Pancreas (tissue), 10 donors: ENCODE results near the gene RMRP. TPM values are rescaled to one million over a fixed set of nuclear protein-coding genes. Genes with fewer than 3 reads are reported as not detected.
A peak's percentile ranks its signal among the peaks of the same experiment; 100 is the strongest.

Experiments used
- ATAC-seq, 4 donors: fragments of 200-7000 bp; cut with Tn5 transposase; one replicate each; pipeline versions ENCODE4 v1.8.0 to v1.9.1; 2020; ENCODE audit warnings: mild to moderate bottlenecking in 4 of 4, moderate library complexity in 4 of 4
- DNase-seq, 6 donors: peaks; one replicate each; pipeline ENCODE4 v3.0.0-alpha.2; 2020
- FAIRE-seq: peaks from 2 replicates; lab custom pipeline; 2012; peaks lifted over from hg19 to GRCh38; lab: Jason Lieb, UNC
- H3K27ac ChIP-seq, 4 donors: fragments of 200-600 bp; sonication (generic); 1 replicate in 3 of 4; 2 replicates in 1 of 4; pipeline versions ENCODE4 v1.5.0 to v1.8.0; 2020
- H3K27me3 ChIP-seq, 4 donors: fragments of 200-600 bp; one replicate each; pipeline ENCODE4 v1.8.0; 2021
- H3K36me3 ChIP-seq, 3 donors: fragments of 200-600 bp; sonication (generic) in 1 of 3; one replicate each; pipeline versions ENCODE4 v1.5.0 to v1.8.0; 2020 to 2021
- H3K4me1 ChIP-seq, 3 donors: fragments of 200-600 bp; one replicate each; pipeline ENCODE4 v1.8.0; 2021
- H3K4me3 ChIP-seq, 4 donors: fragments of 200-600 bp; sonication (generic) in 2 of 4; one replicate each; pipeline versions ENCODE4 v1.5.0 to v1.8.0; 2020 to 2021
- H3K9me3 ChIP-seq, 4 donors: fragments of 200-600 bp; one replicate each; pipeline ENCODE4 v1.8.0; 2021
- WGBS, 2 donors: extraction: QIAGEN DNeasy Blood & Tissue Kit; methylation state at CpG; one replicate each; pipeline ENCODE4 v1.1.7; 2013; 5-methylcytosine and 5-hydroxymethylcytosine counted together
- intact Hi-C, 3 donors: fragments of 100-400 bp; cut with DNase I; formaldehyde crosslinking; loops; one replicate each; pipeline versions ENCODE4 v1.11.1 to v1.14.2; 2022
- polyA plus RNA-seq, 2 donors: library from polyadenylated mRNA; stranded (reverse); fragments of 200-250 nt; gene quantifications; one replicate each; pipeline ENCODE4 v1.2.3, GENCODE V29; 2013
- total RNA-seq, 6 donors: library from RNA; stranded (reverse); fragmentation: NEBNext Ultra II Directional in 4 of 6; extraction: Animal tissue kit (Norgen Biotek cat#: 25700) in 4 of 6; gene quantifications; one replicate each; pipeline versions ENCODE4 v1.2.1 to v1.2.4, GENCODE V29; 2021 to 2023
- TF ChIP-seq, protein P1 (sequence below), 4 donors: fragments of 200-600 bp; sonication (generic) in 3 of 4; IDR thresholded peaks; one replicate each; pipeline versions ENCODE4 v1.5.0 to v1.8.0; 2021; ENCODE audit warnings: antibody characterized with exemption in 4 of 4
- donor health status: healthy with polysubstance abuse.
- donor health status: DM: no; HTN: no; CAD: no; lungs with moderate emphysema.
- donor health status: DM: no; HTN: no; CAD: no.
- donor health status: control.
- donor health status: control.
- donor health status: Bipolar disorder and iron deficiency.
- donor health status: DM: yes; HTN: yes; CAD: no.
- donor health status: DM: no; HTN: no; CAD: no.
- donor health status: DM: no; HTN: no; CAD: no.
- donor health status: DM: yes; HTN: yes; CAD: no.

Gene RMRP
- total and polyA plus RNA-seq, 8 donors: 80.5 to 15,171 (median 9,544) TPM

DNA sequence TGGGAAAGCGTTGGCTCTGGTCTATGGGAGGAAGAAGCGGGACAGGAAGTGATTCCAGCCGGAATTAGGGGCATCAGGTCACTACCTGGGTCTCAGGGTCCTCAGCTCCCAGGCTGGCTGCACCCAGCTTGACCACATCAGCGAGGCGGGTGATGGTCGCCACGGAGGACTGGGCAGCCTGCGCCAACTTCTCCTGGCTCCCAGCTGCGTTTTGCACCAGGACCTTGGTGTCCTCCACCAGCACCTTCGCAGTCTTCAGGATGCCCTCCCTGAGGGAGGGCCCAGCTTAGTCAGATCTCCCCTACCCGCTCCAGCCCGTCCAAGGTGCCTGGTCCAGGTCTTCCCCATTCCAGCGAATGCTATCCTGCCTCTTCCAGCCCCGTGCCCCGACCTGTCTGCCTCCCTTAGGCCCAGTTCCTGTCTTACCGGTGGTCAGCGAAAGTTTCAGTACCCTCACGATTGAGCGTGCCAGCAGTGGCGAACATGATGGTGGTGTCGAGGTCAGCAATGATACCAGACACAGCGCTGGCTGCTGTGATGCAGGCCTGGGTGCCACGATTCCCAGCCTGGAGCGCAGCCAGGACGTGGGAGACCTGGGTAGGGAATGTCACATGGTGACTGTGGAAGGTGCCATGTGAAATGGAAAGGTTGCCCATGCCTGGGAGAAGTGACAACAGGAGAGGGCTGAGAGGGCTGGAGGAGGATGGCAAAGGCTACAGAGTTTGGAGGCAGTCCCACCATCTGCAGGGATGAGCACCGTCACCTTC, 46.3 kb upstream of the RMRP start:
- TF ChIP-seq, protein P1, sequence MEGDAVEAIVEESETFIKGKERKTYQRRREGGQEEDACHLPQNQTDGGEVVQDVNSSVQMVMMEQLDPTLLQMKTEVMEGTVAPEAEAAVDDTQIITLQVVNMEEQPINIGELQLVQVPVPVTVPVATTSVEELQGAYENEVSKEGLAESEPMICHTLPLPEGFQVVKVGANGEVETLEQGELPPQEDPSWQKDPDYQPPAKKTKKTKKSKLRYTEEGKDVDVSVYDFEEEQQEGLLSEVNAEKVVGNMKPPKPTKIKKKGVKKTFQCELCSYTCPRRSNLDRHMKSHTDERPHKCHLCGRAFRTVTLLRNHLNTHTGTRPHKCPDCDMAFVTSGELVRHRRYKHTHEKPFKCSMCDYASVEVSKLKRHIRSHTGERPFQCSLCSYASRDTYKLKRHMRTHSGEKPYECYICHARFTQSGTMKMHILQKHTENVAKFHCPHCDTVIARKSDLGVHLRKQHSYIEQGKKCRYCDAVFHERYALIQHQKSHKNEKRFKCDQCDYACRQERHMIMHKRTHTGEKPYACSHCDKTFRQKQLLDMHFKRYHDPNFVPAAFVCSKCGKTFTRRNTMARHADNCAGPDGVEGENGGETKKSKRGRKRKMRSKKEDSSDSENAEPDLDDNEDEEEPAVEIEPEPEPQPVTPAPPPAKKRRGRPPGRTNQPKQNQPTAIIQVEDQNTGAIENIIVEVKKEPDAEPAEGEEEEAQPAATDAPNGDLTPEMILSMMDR (IDR thresholded peaks at IDR 0.05): no peak
- no peaks in the 10 kb centered on the region for H3K27me3 ChIP-seq
- H3K27ac ChIP-seq: no peak overlapping the region
- 95 to 96% methylated on average over 26 of the region's 26 CpGs for WGBS, 2 donors
- H3K9me3 ChIP-seq: no peaks in the 10 kb centered on the region
- H3K4me1 ChIP-seq: no peaks in the 10 kb centered on the region
- DNase-seq (no peak), ATAC-seq (no peak), FAIRE-seq (no peak)
- H3K4me3 ChIP-seq: no peak overlapping the region
- intact Hi-C loops: loop anchor here in 1 of 3 donors (10.0 kb wide), 1 partner anchor 59 kb away; no protein-coding TSS in a partner anchor
- H3K36me3 ChIP-seq: peaks cover 10 to 100% (median 76%) of the 10 kb centered on the region in 3 donors

DNA sequence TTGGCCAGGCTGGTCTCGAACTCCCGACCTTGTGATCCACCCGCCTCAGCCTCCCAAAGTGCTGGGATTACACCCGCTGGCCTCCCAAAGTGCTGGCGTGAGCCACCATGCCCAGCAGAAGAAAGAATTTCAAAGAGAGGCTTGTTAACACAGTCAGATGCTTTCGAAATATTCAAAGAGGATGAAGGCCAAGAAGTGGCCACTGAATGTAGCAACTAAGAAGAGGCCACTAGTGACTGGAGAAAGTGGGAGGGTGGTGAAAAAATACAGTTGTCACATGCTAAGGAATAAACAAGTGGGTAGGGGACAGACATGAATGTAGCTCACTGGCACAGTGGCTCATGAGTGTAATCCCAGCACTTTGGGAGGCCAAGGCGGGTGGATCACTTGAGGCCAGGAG, 44.9 kb upstream of the RMRP start:
- TF ChIP-seq, protein P1 (IDR thresholded peaks at IDR 0.05): no peak
- Histone ChIP-seq H3K9me3 (no peaks in the 10 kb centered on the region), H3K4me1 (no peaks in the 10 kb centered on the region), H3K27me3 (no peaks in the 10 kb centered on the region), H3K4me3 (no peak overlapping the region), H3K27ac (no peak overlapping the region), H3K36me3 (peaks cover 10 to 100% (median 80%) of the 10 kb centered on the region in 3 donors)
- intact Hi-C loops: loop anchor here in 1 of 3 donors (10.0 kb wide), 1 partner anchor 58 kb away; no protein-coding TSS in a partner anchor
- no peak for DNase-seq
- FAIRE-seq: no peak
- WGBS, 2 donors: 93 to 95% methylated on average over 7 of the region's 7 CpGs
- no peak for ATAC-seq

DNA sequence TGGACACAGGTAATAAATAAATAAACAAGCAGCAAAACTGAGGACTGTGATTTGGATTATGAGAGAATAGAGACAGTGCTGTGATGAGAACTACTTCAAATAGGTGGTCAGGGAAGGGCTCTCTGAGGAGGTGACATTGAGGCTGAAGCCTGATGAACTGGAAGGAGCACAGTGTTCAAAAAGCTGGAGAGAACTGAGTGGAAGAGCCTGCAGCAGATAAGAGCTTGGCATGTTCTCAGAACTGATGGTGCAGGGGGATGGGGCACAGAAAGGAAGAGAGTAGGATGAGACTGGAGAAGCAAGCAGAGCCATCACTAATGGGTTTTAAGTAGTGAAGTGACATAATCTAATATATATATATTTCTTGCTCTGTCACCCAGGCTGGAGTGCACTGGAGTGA, 43.1 kb upstream of the RMRP start:
- Histone ChIP-seq H3K4me1 (peaks cover 0 to 12% (median 8%) of the 10 kb centered on the region in 3 donors), H3K4me3 (no peak overlapping the region), H3K36me3 (peaks cover 10 to 86% (median 65%) of the 10 kb centered on the region in 3 donors), H3K27me3 (no peaks in the 10 kb centered on the region), H3K27ac (no peak overlapping the region), H3K9me3 (no peaks in the 10 kb centered on the region)
- ATAC-seq: no peak
- intact Hi-C loops: loop anchor here in 1 of 3 donors (10.0 kb wide), 1 partner anchor 56 kb away; no protein-coding TSS in a partner anchor
- TF ChIP-seq, protein P1 (IDR thresholded peaks at IDR 0.05): no peak
- FAIRE-seq: no peak
- DNase-seq: no peak

DNA sequence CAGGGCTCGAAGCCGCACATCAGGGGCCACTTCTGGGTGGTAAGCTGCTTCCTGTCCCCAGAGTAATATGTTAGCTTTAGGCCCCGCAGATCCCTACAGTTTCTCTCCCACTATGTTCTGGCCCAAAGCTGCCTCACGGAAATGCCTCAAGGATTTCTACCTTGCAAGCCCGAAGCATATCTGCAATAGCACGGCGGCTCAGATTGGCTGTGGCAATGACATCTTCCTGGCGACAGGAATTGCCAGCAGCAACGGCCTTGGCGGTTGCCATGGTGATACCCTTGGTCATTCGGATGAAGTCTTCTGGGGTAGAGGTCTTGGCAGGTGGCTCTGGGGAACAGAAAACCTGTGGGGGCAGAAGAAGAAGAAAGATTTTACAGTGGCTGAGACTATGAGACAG, 42.2 kb upstream of the RMRP start:
- Histone ChIP-seq H3K27ac (no peak overlapping the region), H3K9me3 (no peaks in the 10 kb centered on the region), H3K4me1 (peaks cover 0 to 14% (median 12%) of the 10 kb centered on the region in 3 donors), H3K4me3 (no peak overlapping the region), H3K36me3 (peaks cover 5 to 77% (median 57%) of the 10 kb centered on the region in 3 donors), H3K27me3 (no peaks in the 10 kb centered on the region)
- FAIRE-seq (no peak), DNase-seq (peak in 1 of 6 donors; percentile 62), ATAC-seq (no peak)
- WGBS, 2 donors: 50% methylated on average over 11 of the region's 11 CpGs
- TF ChIP-seq, protein P1 (IDR thresholded peaks at IDR 0.05): no peak
- intact Hi-C loops: loop anchor here in 1 of 3 donors (10.0 kb wide), 1 partner anchor 55 kb away; no protein-coding TSS in a partner anchor

DNA sequence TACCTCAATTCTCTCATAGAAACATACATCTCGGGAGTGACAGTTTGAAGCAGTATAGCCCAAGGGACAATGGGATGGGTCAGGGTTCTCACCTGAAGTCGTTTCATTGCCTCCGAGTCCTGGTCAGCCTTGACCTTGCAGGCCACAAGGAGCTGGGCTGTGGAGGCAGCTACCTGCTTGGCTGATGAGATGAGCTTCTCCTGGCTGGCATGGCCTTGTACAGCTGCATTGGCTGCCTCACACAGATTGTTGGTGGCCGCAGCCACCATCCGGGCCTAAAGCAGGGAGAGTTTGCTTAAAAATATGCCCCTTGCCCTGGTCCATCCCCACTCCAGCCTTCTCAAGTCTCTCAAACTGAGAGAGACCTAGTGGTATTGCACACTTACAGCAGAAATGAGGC, 40.4 kb upstream of the RMRP start:
- Histone ChIP-seq H3K9me3 (no peaks in the 10 kb centered on the region), H3K4me1 (peaks cover 0 to 14% (median 12%) of the 10 kb centered on the region in 3 donors), H3K27me3 (no peaks in the 10 kb centered on the region), H3K27ac (no peak overlapping the region), H3K4me3 (no peak overlapping the region), H3K36me3 (peaks cover 2 to 59% (median 40%) of the 10 kb centered on the region in 3 donors)
- DNase-seq (no peak), ATAC-seq (no peak), FAIRE-seq (no peak)
- TF ChIP-seq, protein P1 (IDR thresholded peaks at IDR 0.05): no peak
- intact Hi-C loops: no loop called here
- 89 to 90% methylated on average over 5 of the region's 5 CpGs for WGBS, 2 donors
